22Rv1 (cell line): Measurements from ENCODE around the gene SETD1A.

Experiments
- ZFX ChIP-seq: fragments of 450-650 bp; IDR thresholded peaks from 2 replicates; pipeline ENCODE4 v1.6.1; 2017; ENCODE audit warnings: antibody characterized with exemption, borderline replicate concordance
- TF ChIP-seq, protein P1 (sequence below): fragments of 450-650 bp; IDR thresholded peaks from 2 replicates; pipeline ENCODE4 v1.5.1; 2017; ENCODE audit warnings: mild to moderate bottlenecking

GRCh38 chr16:30922960-30923535, 34.5 kb upstream of the SETD1A start:
- TF ChIP-seq, protein P1, sequence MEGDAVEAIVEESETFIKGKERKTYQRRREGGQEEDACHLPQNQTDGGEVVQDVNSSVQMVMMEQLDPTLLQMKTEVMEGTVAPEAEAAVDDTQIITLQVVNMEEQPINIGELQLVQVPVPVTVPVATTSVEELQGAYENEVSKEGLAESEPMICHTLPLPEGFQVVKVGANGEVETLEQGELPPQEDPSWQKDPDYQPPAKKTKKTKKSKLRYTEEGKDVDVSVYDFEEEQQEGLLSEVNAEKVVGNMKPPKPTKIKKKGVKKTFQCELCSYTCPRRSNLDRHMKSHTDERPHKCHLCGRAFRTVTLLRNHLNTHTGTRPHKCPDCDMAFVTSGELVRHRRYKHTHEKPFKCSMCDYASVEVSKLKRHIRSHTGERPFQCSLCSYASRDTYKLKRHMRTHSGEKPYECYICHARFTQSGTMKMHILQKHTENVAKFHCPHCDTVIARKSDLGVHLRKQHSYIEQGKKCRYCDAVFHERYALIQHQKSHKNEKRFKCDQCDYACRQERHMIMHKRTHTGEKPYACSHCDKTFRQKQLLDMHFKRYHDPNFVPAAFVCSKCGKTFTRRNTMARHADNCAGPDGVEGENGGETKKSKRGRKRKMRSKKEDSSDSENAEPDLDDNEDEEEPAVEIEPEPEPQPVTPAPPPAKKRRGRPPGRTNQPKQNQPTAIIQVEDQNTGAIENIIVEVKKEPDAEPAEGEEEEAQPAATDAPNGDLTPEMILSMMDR = no peak
- no peak for TF ChIP-seq ZFX
